Activated CD4-positive, alpha-beta memory T cell treated with anti-CD3 and anti-CD28 coated beads, Interleukin-2, amount 10 ng/mL, durations not matched to agents 7 days and 5 days (primary cell): ENCODE results near the gene HSPB2. TPM values are rescaled to one million over a fixed set of nuclear protein-coding genes. Genes with fewer than 3 reads are reported as not detected.

Experiments
- CTCF ChIA-PET: fragments of 350-600 bp; sonication (Branson Sonifier 250); formaldehyde crosslinking; loops from one replicate; lab custom pipeline; 2021; ENCODE audit warnings: antibody characterized with exemption, inconsistent platforms; lab: Charles Lee
- POLR2A ChIA-PET: fragments of 350-600 bp; sonication (Branson Sonifier 250); formaldehyde crosslinking; loops from one replicate; lab custom pipeline; 2021; ENCODE audit warnings: antibody characterized with exemption; lab: Charles Lee
- DNase-seq: peaks from one replicate; pipeline ENCODE4 v3.0.0-alpha.2; 2020
- H3K27ac Mint-ChIP-seq: one replicate; pipeline ENCODE4 v1.8.0; 2021; ENCODE audit warnings: mild to moderate bottlenecking, mixed read lengths
- H3K27me3 Mint-ChIP-seq: one replicate; pipeline ENCODE4 v1.8.0; 2021; ENCODE audit warnings: mixed read lengths
- H3K36me3 Mint-ChIP-seq: one replicate; pipeline ENCODE4 v1.8.0; 2021; ENCODE audit warnings: low read depth, mixed read lengths
- H3K4me1 Mint-ChIP-seq: one replicate; pipeline ENCODE4 v1.8.0; 2021; ENCODE audit warnings: mixed read lengths
- H3K4me3 Mint-ChIP-seq: one replicate; pipeline ENCODE4 v1.8.0; 2021; ENCODE audit warnings: mild to moderate bottlenecking, mixed read lengths
- H3K9me3 Mint-ChIP-seq: one replicate; pipeline ENCODE4 v1.8.0; 2021; ENCODE audit warnings: mixed read lengths
- total RNA-seq, 2 experiments: library from RNA; stranded (reverse); gene quantifications; one replicate each; pipeline ENCODE4 v1.2.3, GENCODE V29; 2021

Gene HSPB2
- total RNA-seq, 2 experiments from 2014 or later, result not detected

GRCh38 chr11:111933872-111934271, 21.3 kb downstream of the HSPB2 start:
- no peaks in the 10 kb centered on the region for H3K9me3 Mint-ChIP-seq
- CTCF ChIA-PET, result interaction anchor here (0.6 to 8.8 kb wide), 7 partner anchors 9 to 1474 kb away, joined by 3 to 178 read pairs (median 3); no protein-coding TSS in a partner anchor

DNA sequence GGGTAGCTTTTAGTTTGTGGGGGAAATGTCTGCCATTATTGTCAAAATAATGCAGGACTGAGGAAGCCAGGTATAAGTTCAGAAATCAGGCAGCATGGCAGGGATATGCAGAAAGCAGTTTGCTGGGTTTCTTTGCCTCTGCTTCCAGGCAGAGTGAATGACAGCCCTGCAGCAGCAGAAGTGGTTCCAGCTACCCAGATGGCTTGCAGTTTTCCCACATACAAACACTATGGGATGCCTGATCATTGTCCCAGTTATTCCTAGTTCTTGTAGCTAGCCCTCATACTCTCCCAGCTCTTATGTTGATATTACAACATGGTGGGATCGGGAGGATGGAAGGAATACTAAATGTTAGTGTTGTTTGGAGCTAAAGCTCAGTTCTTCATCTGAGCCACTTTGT, 21.8 kb downstream of the HSPB2 start:
- H3K4me3 Mint-ChIP-seq, result no peak overlapping the region
- H3K27ac Mint-ChIP-seq, result no peak overlapping the region
- no peaks in the 10 kb centered on the region for H3K27me3 Mint-ChIP-seq
- ChIA-PET POLR2A (interaction anchor here (1.5 kb wide), 2 partner anchors 10 to 152 kb away, joined by 3 to 4 read pairs; partner anchors contain the start of genes SDHD and TIMM8B), CTCF (interaction anchor here (0.6 to 8.8 kb wide), 5 partner anchors 38 to 350 kb away, joined by 3 to 178 read pairs (median 4); no protein-coding TSS in a partner anchor)
- H3K4me1 Mint-ChIP-seq, result peaks cover 44% of the 10 kb centered on the region
- no peaks in the 10 kb centered on the region for H3K36me3 Mint-ChIP-seq
- H3K9me3 Mint-ChIP-seq, result no peaks in the 10 kb centered on the region
- DNase-seq, result no peak

More at GRCh38 chr11:111933872-111934271, 21.3 kb downstream of the HSPB2 start:
- H3K27ac Mint-ChIP-seq, result no peak overlapping the region
- DNase-seq, result no peak
- no peaks in the 10 kb centered on the region for H3K27me3 Mint-ChIP-seq
- no peaks in the 10 kb centered on the region for H3K36me3 Mint-ChIP-seq
- no peak overlapping the region for H3K4me3 Mint-ChIP-seq
- POLR2A ChIA-PET, result interaction anchor here (1.5 kb wide), 1 partner anchor 11 kb away, joined by 4 read pairs; no protein-coding TSS in a partner anchor
- peaks cover 39% of the 10 kb centered on the region for H3K4me1 Mint-ChIP-seq

- DNase-seq, result no peak
- H3K4me3 Mint-ChIP-seq, result no peak overlapping the region
- CTCF ChIA-PET, result interaction anchor here (0.6 to 8.8 kb wide), 8 partner anchors 9 to 349 kb away, joined by 3 to 178 read pairs (median 4); partner anchors contain the start of gene ALG9
- POLR2A ChIA-PET, result interaction anchor here (1.5 to 5.3 kb wide), 3 partner anchors 9 to 151 kb away, joined by 3 to 39 read pairs (median 11); partner anchors contain the start of genes SDHD and TIMM8B
- H3K4me1 Mint-ChIP-seq, result peaks cover 45% of the 10 kb centered on the region
- no peaks in the 10 kb centered on the region for H3K9me3 Mint-ChIP-seq
- H3K27me3 Mint-ChIP-seq, result no peaks in the 10 kb centered on the region
- H3K36me3 Mint-ChIP-seq, result no peaks in the 10 kb centered on the region
- peak overlapping the region; percentile 40 for H3K27ac Mint-ChIP-seq
Observed at GRCh38 chr11:111935317-111936039, 22.9 kb downstream of the HSPB2 start.

GRCh38 chr11:111936040-111936540, 23.6 kb downstream of the HSPB2 start:
- ChIA-PET CTCF (interaction anchor here (0.7 to 8.8 kb wide), 7 partner anchors 10 to 344 kb away, joined by 3 to 178 read pairs (median 4); partner anchors contain the start of gene ALG9), POLR2A (interaction anchor here (2.5 to 5.3 kb wide), 2 partner anchors 9 kb away, joined by 11 to 39 read pairs; no protein-coding TSS in a partner anchor)
- no peak for DNase-seq
- peak overlapping the region; percentile 85 for H3K4me3 Mint-ChIP-seq
- no peaks in the 10 kb centered on the region for H3K9me3 Mint-ChIP-seq
- no peaks in the 10 kb centered on the region for H3K27me3 Mint-ChIP-seq
- H3K4me1 Mint-ChIP-seq, result peaks cover 45% of the 10 kb centered on the region
- H3K27ac Mint-ChIP-seq, result no peak overlapping the region
- H3K36me3 Mint-ChIP-seq, result no peaks in the 10 kb centered on the region

- no peaks in the 10 kb centered on the region for H3K27me3 Mint-ChIP-seq
- H3K9me3 Mint-ChIP-seq, result no peaks in the 10 kb centered on the region
Observed at GRCh38 chr11:111937461-111937769, 24.9 kb downstream of the HSPB2 start.

DNA sequence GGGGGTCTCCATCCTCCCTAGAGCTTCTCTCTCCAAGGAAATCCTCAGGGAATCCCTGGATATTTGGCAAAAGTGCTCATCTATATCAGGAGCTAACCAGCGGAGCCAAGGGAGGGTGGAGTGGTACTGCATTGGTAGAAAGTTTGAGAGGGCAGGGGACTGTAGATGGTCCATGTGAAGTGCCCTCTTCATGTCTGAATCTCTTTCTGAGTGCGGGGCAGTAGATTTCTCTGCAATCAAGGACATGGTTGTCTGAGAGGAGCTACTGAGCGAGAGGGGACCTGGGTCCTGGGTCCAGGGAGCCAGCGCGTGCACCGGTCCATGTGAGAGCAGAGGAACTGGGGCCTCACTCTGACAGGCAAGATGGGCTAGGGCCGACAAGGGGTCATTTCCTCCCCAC, 25.3 kb downstream of the HSPB2 start:
- Mint-ChIP-seq H3K9me3 (no peaks in the 10 kb centered on the region), H3K27me3 (no peaks in the 10 kb centered on the region), H3K4me3 (peak overlapping the region; percentile 85), H3K27ac (peak overlapping the region; percentile 60), H3K36me3 (no peaks in the 10 kb centered on the region), H3K4me1 (peaks cover 41% of the 10 kb centered on the region)
- POLR2A ChIA-PET, result interaction anchor here (0.7 to 5.3 kb wide), 5 partner anchors 7 to 137 kb away, joined by 3 to 39 read pairs (median 6); partner anchors contain the start of gene DLAT
- CTCF ChIA-PET, result interaction anchor here (1.3 to 3.3 kb wide), 6 partner anchors 11 to 343 kb away, joined by 5 to 21 read pairs (median 6); no protein-coding TSS in a partner anchor
- no peak for DNase-seq

More at GRCh38 chr11:111937461-111937769, 24.9 kb downstream of the HSPB2 start:
- H3K36me3 Mint-ChIP-seq, result no peaks in the 10 kb centered on the region
- POLR2A ChIA-PET, result interaction anchor here (0.7 to 5.3 kb wide), 6 partner anchors 8 to 137 kb away, joined by 3 to 39 read pairs (median 4); partner anchors contain the start of gene DLAT
- H3K4me3 Mint-ChIP-seq, result peak overlapping the region; percentile 85
- CTCF ChIA-PET, result interaction anchor here (2.0 to 3.3 kb wide), 3 partner anchors 11 to 44 kb away, joined by 7 to 21 read pairs (median 11); no protein-coding TSS in a partner anchor
- peak overlapping the region; percentile 60 for H3K27ac Mint-ChIP-seq
- H3K4me1 Mint-ChIP-seq, result peaks cover 45% of the 10 kb centered on the region
- DNase-seq, result no peak

GRCh38 chr11:111938687-111939160, 26.2 kb downstream of the HSPB2 start:
- peak overlapping the region; percentile 60 for H3K27ac Mint-ChIP-seq
- POLR2A ChIA-PET, result interaction anchor here (0.7 to 5.3 kb wide), 8 partner anchors 11 to 148 kb away, joined by 3 to 39 read pairs (median 3); partner anchors contain the start of genes DLAT, SDHD and TIMM8B
- peak overlapping the region; percentile 85 for H3K4me3 Mint-ChIP-seq
- CTCF ChIA-PET, result interaction anchor here (0.8 to 3.3 kb wide), 10 partner anchors 10 to 342 kb away, joined by 3 to 21 read pairs (median 6); partner anchors contain the start of gene ALG9
- peaks cover 43% of the 10 kb centered on the region for H3K4me1 Mint-ChIP-seq
- H3K27me3 Mint-ChIP-seq, result no peaks in the 10 kb centered on the region
- no peaks in the 10 kb centered on the region for H3K36me3 Mint-ChIP-seq
- peak; percentile 41 for DNase-seq
- H3K9me3 Mint-ChIP-seq, result no peaks in the 10 kb centered on the region

- no peaks in the 10 kb centered on the region for H3K27me3 Mint-ChIP-seq
- no peaks in the 10 kb centered on the region for H3K9me3 Mint-ChIP-seq
- H3K4me3 Mint-ChIP-seq, result no peak overlapping the region
- peaks cover 54% of the 10 kb centered on the region for H3K4me1 Mint-ChIP-seq
- H3K36me3 Mint-ChIP-seq, result no peaks in the 10 kb centered on the region
- CTCF ChIA-PET, result interaction anchor here (1.0 to 3.3 kb wide), 6 partner anchors 8 to 69 kb away, joined by 3 to 21 read pairs (median 7); partner anchors contain the start of gene ALG9
- POLR2A ChIA-PET, result interaction anchor here (1.3 to 5.3 kb wide), 2 partner anchors 13 to 147 kb away, joined by 3 to 39 read pairs; partner anchors contain the start of genes SDHD and TIMM8B
- DNase-seq, result no peak
- no peak overlapping the region for H3K27ac Mint-ChIP-seq
Observed at GRCh38 chr11:111939836-111940604, 27.5 kb downstream of the HSPB2 start.

DNA sequence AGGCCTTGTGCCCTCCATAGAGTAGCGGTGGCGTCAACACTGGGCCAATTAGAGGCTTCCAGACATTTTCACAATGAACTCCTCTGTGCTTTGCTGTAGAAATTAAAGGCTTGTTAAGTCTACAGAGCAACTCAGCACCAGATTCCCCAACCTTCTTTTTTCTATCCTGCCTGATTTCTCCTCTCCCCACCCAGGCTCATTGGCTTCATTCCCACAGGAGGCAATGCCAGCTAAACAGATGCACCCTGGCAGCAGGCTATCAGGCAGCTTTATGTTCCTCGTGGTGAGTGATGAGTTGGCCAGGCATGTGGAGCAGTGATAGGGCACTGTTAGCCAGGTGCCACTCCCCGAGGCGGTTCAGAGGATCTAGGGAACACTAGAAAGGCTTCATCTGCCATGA, 29.4 kb downstream of the HSPB2 start:
- CTCF ChIA-PET, result interaction anchor here (1.0 to 3.4 kb wide), 2 partner anchors 13 to 40 kb away, joined by 3 to 18 read pairs; no protein-coding TSS in a partner anchor
- DNase-seq, result no peak
- H3K4me3 Mint-ChIP-seq, result no peak overlapping the region
- H3K36me3 Mint-ChIP-seq, result no peaks in the 10 kb centered on the region
- H3K9me3 Mint-ChIP-seq, result no peaks in the 10 kb centered on the region
- H3K27ac Mint-ChIP-seq, result no peak overlapping the region
- H3K4me1 Mint-ChIP-seq, result peaks cover 38% of the 10 kb centered on the region
- POLR2A ChIA-PET, result no interaction called here
- no peaks in the 10 kb centered on the region for H3K27me3 Mint-ChIP-seq

- Mint-ChIP-seq H3K36me3 (no peaks in the 10 kb centered on the region), H3K4me1 (peaks cover 34% of the 10 kb centered on the region), H3K27me3 (no peaks in the 10 kb centered on the region), H3K27ac (no peak overlapping the region), H3K9me3 (no peaks in the 10 kb centered on the region), H3K4me3 (no peak overlapping the region)
- CTCF ChIA-PET, result interaction anchor here (0.7 to 3.4 kb wide), 4 partner anchors 9 to 259 kb away, joined by 3 to 20 read pairs (median 10); no protein-coding TSS in a partner anchor
- POLR2A ChIA-PET, result no interaction called here
- no peak for DNase-seq
Observed at GRCh38 chr11:111942829-111943228, 30.3 kb downstream of the HSPB2 start.

DNA sequence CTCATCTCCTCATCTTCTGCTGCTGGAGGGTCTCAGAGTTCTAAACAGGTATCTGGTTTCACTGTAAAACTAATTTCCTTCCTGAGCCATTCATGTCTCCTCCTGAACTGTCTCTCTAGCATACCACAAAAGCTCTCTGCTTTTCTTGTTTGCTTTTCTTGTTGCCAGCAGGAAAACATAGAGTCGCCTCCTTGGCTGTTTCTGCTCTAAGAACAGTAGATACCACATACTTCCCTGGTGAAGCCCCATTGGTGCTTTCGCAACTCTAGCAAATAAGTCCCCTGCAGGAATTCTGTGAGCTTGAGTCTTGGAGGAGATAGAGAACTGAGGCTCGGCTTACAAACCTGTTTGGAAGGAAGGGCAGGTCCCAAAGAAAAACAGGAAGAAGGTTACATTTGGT, 31.6 kb downstream of the HSPB2 start:
- Mint-ChIP-seq H3K27ac (peak overlapping the region; percentile 69), H3K4me1 (peaks cover 21% of the 10 kb centered on the region), H3K9me3 (no peaks in the 10 kb centered on the region), H3K27me3 (no peaks in the 10 kb centered on the region), H3K4me3 (no peak overlapping the region), H3K36me3 (peaks cover 2% of the 10 kb centered on the region)
- ChIA-PET POLR2A (interaction anchor here (0.6 to 2.2 kb wide), 6 partner anchors 8 to 80 kb away, joined by 3 to 11 read pairs (median 4); partner anchors contain the start of gene DIXDC1), CTCF (interaction anchor here (0.7 to 3.4 kb wide), 6 partner anchors 9 to 38 kb away, joined by 3 to 20 read pairs (median 6); no protein-coding TSS in a partner anchor)
- no peak for DNase-seq
